ENCODE measurements around the gene DRAM2. TPM values are rescaled to one million over a fixed set of nuclear protein-coding genes. Genes with fewer than 3 reads are reported as not detected.

The DRAM2 gene
- total RNA-seq, 6 experiments from 2014 or later, result 16.7 to 37.2 (median 22.9) TPM

GRCh38 chr1:111164151-111164550 lies 24.3 kb upstream of the DRAM2 start:
- intact Hi-C loops (cut with DNase I), result no loop called here
- Histone ChIP-seq H3K27me3 (no peaks in the 10 kb centered on the region), H3K27ac (no peak overlapping the region), H3K4me1 (no peaks in the 10 kb centered on the region), H3K4me3 (no peak overlapping the region), H3K9me3 (no peaks in the 10 kb centered on the region), H3K36me3 (peaks cover 0 to 19% (median 7%) of the 10 kb centered on the region in 4 donors)
- DNase-seq (no peak), ATAC-seq (no peak)
- WGBS (ENCODE audit: insufficient coverage, low coverage, low lambda C conversion rate, missing lambda C conversion rate), result 95% methylated on average over 2 of the region's 2 CpGs
- no peak for TF ChIP-seq CTCF (IDR thresholded peaks at IDR 0.05)
- TF ChIP-seq POLR2A (IDR thresholded peaks at IDR 0.05), result no peak

- no peak overlapping the region for H3K27ac ChIP-seq
- H3K36me3 ChIP-seq, result peaks cover 0 to 19% (median 7%) of the 10 kb centered on the region in 4 donors
- TF ChIP-seq POLR2A (IDR thresholded peaks at IDR 0.05) (no peak), CTCF (IDR thresholded peaks at IDR 0.05) (no peak)
- ATAC-seq (no peak), DNase-seq (no peak)
- WGBS (ENCODE audit: insufficient coverage, low coverage, low lambda C conversion rate, missing lambda C conversion rate), result 94% methylated on average over 4 of the region's 4 CpGs
- no peaks in the 10 kb centered on the region for H3K9me3 ChIP-seq
- no peaks in the 10 kb centered on the region for H3K27me3 ChIP-seq
- no peaks in the 10 kb centered on the region for H3K4me1 ChIP-seq
- no peak overlapping the region for H3K4me3 ChIP-seq
- intact Hi-C loops (cut with DNase I), result no loop called here
Measured at GRCh38 chr1:111163363-111163762, 23.5 kb upstream of the DRAM2 start.

- Histone ChIP-seq H3K9me3 (no peaks in the 10 kb centered on the region), H3K27ac (no peak overlapping the region), H3K4me1 (no peaks in the 10 kb centered on the region), H3K27me3 (no peaks in the 10 kb centered on the region), H3K4me3 (no peak overlapping the region), H3K36me3 (peaks cover 0 to 19% (median 5%) of the 10 kb centered on the region in 4 donors)
- no peak for TF ChIP-seq CTCF (IDR thresholded peaks at IDR 0.05)
- no peak for TF ChIP-seq POLR2A (IDR thresholded peaks at IDR 0.05)
- ATAC-seq, result no peak
- DNase-seq, result no peak
- 100% methylated on average over 2 of the region's 2 CpGs for WGBS (ENCODE audit: insufficient coverage, low coverage, low lambda C conversion rate, missing lambda C conversion rate)
- intact Hi-C loops (cut with DNase I), result no loop called here
Measured at GRCh38 chr1:111162488-111162880, 22.6 kb upstream of the DRAM2 start.

- DNase-seq (no peak), ATAC-seq (peak in 3 of 4 donors; percentile 20 to 50 (median 49))
- peaks cover 0 to 16% (median 5%) of the 10 kb centered on the region in 4 donors for H3K36me3 ChIP-seq
- H3K9me3 ChIP-seq, result no peaks in the 10 kb centered on the region
- no peak overlapping the region for H3K4me3 ChIP-seq
- no peak overlapping the region for H3K27ac ChIP-seq
- intact Hi-C loops (cut with DNase I), result no loop called here
- no peak for TF ChIP-seq CTCF (IDR thresholded peaks at IDR 0.05)
- TF ChIP-seq POLR2A (IDR thresholded peaks at IDR 0.05), result no peak
- H3K4me1 ChIP-seq, result no peaks in the 10 kb centered on the region
- H3K27me3 ChIP-seq, result no peaks in the 10 kb centered on the region
- WGBS (ENCODE audit: insufficient coverage, low coverage, low lambda C conversion rate, missing lambda C conversion rate), result 25% methylated on average over 1 of the region's 1 CpG
Measured at GRCh38 chr1:111161843-111162487, 22.1 kb upstream of the DRAM2 start.

All from right lobe of liver (tissue), 6 donors.